Measurements from ENCODE around the gene RNASE1.
"Not testable (repeated sequence)": the region's sequence is repeated elsewhere in the genome, so short reads cannot be mapped to it uniquely, and the experiment has no call there.

The RNASE1 gene

DNA sequence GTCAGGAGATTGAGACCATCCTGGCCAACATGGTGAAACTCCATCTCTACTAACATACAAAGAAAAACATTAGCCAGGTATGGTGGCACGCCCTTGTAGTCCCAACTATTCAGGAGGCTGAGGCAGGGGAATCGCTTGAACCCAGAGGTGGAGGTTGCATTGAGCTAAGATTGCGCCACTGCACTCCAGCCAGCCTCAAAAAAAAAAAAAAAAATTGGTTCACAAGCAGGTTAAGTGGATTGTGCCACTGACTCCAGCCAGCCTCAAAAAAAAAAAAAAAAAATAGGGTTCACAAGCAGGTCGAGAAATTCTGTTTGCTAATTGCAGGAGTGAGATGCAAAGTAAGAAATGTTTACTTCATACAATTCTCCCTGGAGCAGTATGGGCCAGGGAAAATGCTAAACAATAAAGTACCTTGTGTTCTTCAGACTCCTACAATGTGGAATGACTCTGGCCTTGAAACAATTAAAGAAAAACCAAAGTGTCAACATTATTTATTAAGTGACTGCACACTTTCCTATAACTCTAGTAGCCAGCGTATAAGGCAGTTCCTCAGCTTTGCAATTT is 28.3 kb downstream of the RNASE1 start:
- no peak for DNase-seq (ENCODE audit: low read depth in 1 of 2, low spot score in 1 of 2)

DNA sequence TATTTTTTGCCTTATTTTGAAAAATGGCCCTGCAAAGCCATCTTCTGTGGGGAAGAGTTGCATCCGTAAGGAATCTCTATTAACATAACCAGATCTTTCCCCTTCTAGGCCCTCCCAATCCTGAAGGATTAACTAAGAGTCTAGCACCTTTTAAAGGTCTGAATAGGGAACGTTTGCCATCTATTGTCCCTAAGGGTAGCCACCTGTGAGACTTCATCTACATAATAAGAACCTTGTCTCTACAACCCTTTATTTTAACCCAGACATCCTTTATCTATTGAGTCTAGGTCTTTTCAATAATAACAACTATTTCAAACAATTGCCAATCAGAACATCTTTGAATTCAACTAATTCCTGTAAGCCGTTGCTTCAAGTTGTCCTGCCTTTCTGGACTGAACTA is 30.0 kb downstream of the RNASE1 start:
- DNase-seq (ENCODE audit: low read depth in 1 of 2, low spot score in 1 of 2), result no peak

DNA sequence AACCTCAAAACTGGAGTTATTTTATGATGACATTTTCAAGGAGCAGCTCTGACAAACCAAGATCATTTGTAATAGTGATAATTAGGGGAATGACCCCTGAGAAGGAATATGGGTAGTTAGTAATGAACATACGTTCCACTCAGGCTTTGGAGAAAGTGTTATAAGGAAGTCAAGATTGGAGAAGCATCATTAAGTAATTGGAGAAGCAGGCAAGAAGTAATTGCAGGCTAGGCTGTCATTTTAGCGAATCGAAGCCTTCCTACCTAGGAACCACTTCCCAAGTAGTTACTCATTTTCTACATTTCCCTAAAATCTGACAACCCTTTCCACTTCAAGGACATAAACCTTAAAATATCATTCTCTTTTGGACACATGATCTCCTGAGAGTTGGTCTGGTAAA is 33.2 kb downstream of the RNASE1 start:
- DNase-seq (ENCODE audit: low read depth in 1 of 2, low spot score in 1 of 2), result no peak

DNA sequence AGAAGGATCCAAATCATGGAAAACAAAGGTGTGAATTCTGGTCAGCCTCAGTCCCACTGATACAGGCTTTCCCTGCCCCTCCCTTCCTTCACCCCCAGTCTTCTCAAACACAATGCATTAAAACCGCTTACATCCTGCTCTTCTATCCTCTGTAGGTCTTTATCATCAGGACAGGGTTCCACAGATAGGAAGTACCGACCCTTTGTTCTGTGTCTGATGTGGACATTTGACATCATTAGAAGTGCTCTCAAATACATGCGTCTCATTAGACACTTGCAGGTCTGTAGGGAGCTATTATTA is 34.1 kb downstream of the RNASE1 start:
- DNase-seq (ENCODE audit: low read depth in 1 of 2, low spot score in 1 of 2), result no peak

DNA sequence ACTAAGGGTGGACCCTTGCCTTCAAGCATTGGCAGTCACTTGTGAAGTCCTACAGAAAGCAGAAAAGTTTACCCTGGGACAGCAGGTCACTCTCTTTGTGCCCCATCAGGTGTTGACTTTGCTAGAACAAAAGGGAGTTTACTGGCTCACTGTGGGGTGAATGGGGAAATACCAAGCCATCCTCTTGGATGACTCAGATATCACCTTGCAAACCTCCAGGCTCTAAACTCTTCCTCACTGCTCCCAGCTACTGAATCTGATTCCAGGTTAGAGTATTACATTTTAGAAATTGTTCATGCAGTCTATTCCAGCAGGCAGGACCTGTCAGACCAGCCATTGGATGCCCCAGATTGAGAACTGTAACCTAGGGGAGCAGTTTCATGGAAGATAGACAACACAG is 41.7 kb downstream of the RNASE1 start:
- DNase-seq (ENCODE audit: low read depth in 1 of 2, low spot score in 1 of 2), result no peak

DNA sequence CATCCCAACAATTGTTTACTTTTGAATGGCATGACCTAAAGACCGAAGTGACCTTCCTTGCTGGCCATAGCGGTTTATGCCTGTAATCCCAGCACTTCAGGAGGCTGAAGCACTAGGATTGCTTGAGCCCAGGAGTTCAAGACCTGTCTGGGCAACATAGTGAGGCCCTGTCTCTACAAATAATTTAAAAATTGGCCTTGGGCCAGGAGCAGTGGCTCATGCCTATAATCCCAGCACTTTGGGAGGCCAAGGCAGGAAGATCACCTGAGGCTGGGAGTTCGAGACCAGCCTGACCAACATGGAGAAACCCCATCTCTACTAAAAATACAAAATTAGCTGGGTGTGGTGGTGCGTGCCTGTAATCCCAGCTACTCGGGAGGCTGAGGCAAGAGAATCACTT is 43.2 kb downstream of the RNASE1 start:
- DNase-seq (ENCODE audit: low read depth in 1 of 2, low spot score in 1 of 2), result not testable (repeated sequence)

DNA sequence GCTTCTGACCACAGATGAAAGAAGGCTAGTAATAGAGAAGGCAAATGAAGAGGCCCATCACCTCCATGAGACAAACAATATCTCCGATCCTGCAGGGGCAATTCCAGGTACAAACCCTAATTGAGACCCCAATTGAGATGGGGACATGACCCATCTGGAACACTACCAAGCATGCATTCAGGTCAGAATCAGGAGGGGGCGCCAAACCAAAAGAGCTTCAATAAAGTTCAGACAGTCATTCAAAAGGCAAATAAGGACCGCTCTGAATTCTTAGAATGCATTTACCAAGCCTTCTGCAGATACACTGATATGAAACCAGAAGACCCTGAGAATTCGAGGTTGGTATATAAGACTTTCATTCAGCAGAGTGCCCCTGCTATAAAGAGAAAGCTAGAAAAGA is 44.7 kb downstream of the RNASE1 start:
- DNase-seq (ENCODE audit: low read depth in 1 of 2, low spot score in 1 of 2), result no peak

DNA sequence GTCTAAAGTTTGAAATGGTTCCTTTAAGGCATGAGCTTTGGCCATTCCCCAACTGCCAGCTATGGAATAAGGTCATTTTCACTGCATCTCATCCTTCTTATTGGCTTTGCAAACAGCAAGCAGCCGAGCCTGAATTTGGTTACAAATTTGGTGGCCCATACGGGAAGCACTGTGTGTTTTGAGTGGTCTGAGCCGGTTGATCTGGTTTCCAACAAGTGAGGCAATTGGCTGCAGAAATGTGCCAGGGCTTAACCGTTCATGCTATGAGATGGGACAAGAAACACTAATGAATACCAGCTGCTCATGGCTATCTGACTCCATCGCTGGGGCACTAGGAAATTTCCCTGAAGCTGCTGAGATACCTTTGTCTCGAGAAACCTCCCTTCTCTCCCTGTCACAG is 47.6 kb downstream of the RNASE1 start:
- no peak for DNase-seq (ENCODE audit: low read depth in 1 of 2, low spot score in 1 of 2)

DNA sequence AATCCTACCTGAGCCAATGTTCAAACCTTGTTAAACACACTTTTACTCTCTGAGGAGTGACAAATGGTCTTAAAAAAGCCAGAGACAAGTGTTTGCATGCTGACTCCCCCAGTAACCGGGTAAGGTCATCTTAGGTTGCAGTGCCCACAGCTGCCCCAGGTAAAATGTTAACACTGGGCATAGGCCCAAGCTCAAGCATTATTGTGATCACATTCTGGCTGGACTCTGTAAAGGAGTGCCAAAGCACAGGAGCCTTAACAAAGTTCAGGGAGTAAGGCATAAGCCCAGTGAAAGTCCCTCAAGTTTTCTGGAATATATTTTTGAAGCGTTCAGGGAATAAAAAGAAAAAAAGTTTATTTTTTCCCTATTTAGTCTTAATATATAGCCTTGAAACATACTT is 48.3 kb downstream of the RNASE1 start:
- no peak for DNase-seq (ENCODE audit: low read depth in 1 of 2, low spot score in 1 of 2)

DNA sequence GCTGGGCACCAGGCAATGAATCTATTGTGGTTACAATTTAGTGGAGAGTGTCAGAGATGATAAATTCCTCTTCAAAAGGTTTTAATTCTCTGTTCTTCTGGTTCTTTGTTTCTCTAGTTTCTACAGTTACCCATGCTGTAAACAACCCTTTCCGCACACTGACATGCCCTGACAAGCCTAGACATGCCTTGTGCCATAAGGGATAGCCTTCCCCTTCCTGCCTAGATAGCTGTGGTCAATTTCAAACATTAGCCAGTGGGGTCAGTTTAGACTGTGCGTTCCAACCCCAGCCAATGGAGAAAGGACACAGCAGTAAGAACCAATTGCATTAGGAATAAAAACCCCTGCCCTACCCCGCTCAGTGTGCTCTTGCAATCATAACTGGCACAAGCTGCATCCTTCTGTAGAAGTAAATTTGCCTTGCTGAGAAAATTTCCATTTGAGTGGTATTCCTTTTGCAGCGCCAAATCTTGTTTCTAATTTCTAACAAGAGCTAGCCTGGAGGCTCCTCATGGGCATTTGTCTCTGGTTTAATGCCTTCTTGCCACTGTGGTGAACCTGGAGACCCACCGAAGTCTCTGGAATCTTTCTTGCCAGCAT is 50.6 kb downstream of the RNASE1 start:
- no peak for DNase-seq (ENCODE audit: low read depth in 1 of 2, low spot score in 1 of 2)

Measured in activated T-helper 1 cell treated with anti-CD3 and anti-CD28 coated beads, Interleukin-2, amount 50 U/mL, for 16 hours (primary cell).